Neural progenitor cell (in vitro differentiated cells): Measurements from ENCODE around the gene CTTN. TPM values are rescaled to one million over a fixed set of nuclear protein-coding genes. Genes with fewer than 3 reads are reported as not detected.

Experiments
- DNase-seq: peaks from one replicate; pipeline ENCODE4 v3.0.0-alpha.2; 2016; ENCODE audit warnings: low spot score
- H2AFZ ChIP-seq: fragments of 200-600 bp; sonication (generic); replicated peaks from 2 replicates; pipeline ENCODE4 v1.6.1; 2016; ENCODE audit warnings: antibody characterized with exemption
- H3F3A ChIP-seq: fragments of 200-600 bp; sonication (generic); 2 replicates; pipeline ENCODE4 v1.6.1; 2016; ENCODE audit warnings: antibody characterized with exemption, low read depth
- H3K27ac ChIP-seq: fragments of 200-600 bp; sonication (generic); 2 replicates; pipeline ENCODE4 v1.5.1; 2016; ENCODE audit warnings: mild to moderate bottlenecking
- H3K27me3 ChIP-seq: fragments of 200-600 bp; sonication (generic); 2 replicates; pipeline ENCODE4 v1.6.1; 2016; ENCODE audit warnings: mild to moderate bottlenecking, moderate library complexity
- H3K36me3 ChIP-seq: fragments of 200-600 bp; sonication (generic); 2 replicates; pipeline ENCODE4 v1.5.1; 2016
- H3K4me1 ChIP-seq: fragments of 200-600 bp; sonication (generic); 2 replicates; pipeline ENCODE4 v1.6.1; 2016; ENCODE audit warnings: mixed run types
- H3K4me2 ChIP-seq: fragments of 200-600 bp; sonication (generic); 2 replicates; pipeline ENCODE4 v1.6.1; 2016
- H3K4me3 ChIP-seq: fragments of 200-600 bp; sonication (generic); 2 replicates; pipeline ENCODE4 v1.5.1; 2016
- H3K79me2 ChIP-seq: fragments of 200-600 bp; sonication (generic); 2 replicates; pipeline ENCODE4 v1.6.1; 2016; ENCODE audit warnings: low read depth
- H3K9ac ChIP-seq: fragments of 200-600 bp; sonication (generic); 2 replicates; pipeline ENCODE4 v1.6.1; 2016
- H3K9me3 ChIP-seq: fragments of 200-600 bp; sonication (generic); 2 replicates; pipeline ENCODE4 v1.5.1; 2016; ENCODE audit warnings: low read depth
- H4K20me1 ChIP-seq: fragments of 200-600 bp; sonication (generic); 2 replicates; pipeline ENCODE4 v1.6.1; 2016; ENCODE audit warnings: low read depth
- H3K27ac Mint-ChIP-seq: 3 replicates; pipeline ENCODE4 v1.8.0; 2021; ENCODE audit warnings: mixed read lengths
- H3K27me3 Mint-ChIP-seq: 2 replicates; pipeline ENCODE4 v1.8.0; 2022; ENCODE audit warnings: low read depth, mild to moderate bottlenecking, inconsistent platforms, moderate library complexity, mixed read lengths; ENCODE audit not compliant: insufficient read depth
- H3K36me3 Mint-ChIP-seq: 3 replicates; pipeline ENCODE4 v1.8.0; 2021; ENCODE audit warnings: mixed read lengths
- H3K4me1 Mint-ChIP-seq: 3 replicates; pipeline ENCODE4 v1.8.0; 2021; ENCODE audit warnings: mixed read lengths
- H3K4me3 Mint-ChIP-seq: 3 replicates; pipeline ENCODE4 v1.8.0; 2021; ENCODE audit warnings: mild to moderate bottlenecking, moderate library complexity, mixed read lengths
- H3K9me3 Mint-ChIP-seq: 3 replicates; pipeline ENCODE4 v1.8.0; 2020; ENCODE audit warnings: mixed read lengths
- EZH2 ChIP-seq: fragments of 200-600 bp; sonication (generic); IDR thresholded peaks from 2 replicates; pipeline ENCODE4 v1.6.1; 2017; ENCODE audit warnings: antibody characterized with exemption, mild to moderate bottlenecking, moderate library complexity
- EZH2phosphoT487 ChIP-seq: fragments of 200-600 bp; sonication (generic); IDR thresholded peaks from 2 replicates; pipeline ENCODE4 v1.6.1; 2017; ENCODE audit warnings: antibody characterized with exemption
- total RNA-seq: library from RNA; depleted of rRNA; stranded (reverse); fragments of >200 nt; gene quantifications from 2 replicates; pipeline ENCODE4 v1.2.3, GENCODE V29; 2015; ENCODE audit warnings: low replicate concordance
- TF ChIP-seq, protein P1 (sequence below): fragments of 200-600 bp; sonication (generic); IDR thresholded peaks from 2 replicates; pipeline ENCODE4 v1.5.1; 2017; ENCODE audit warnings: antibody characterized with exemption, mild to moderate bottlenecking

CTTN gene
- total RNA-seq, 1 donor from 2014 or later: 200 TPM

DNA sequence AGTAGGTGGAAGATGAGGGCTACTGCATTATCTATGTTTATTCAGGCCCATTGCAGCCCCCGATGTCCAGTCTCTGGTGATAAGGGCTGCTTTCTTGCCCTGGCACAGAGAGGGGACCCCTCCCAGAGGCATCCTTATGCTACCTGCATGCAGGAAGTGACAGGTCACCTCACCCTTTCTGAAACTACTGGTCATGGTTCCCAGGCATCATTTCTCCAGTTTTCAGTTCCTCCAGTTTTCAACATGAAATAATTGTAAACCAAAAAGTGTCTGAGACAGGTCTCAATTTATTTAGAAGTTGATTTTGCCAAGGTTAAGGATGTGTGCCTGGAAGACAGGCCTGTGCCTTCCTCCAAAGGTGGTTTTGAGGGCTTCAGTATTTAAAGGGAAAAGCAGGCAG, 57.0 kb downstream of the CTTN start:
- TF ChIP-seq, protein P1, sequence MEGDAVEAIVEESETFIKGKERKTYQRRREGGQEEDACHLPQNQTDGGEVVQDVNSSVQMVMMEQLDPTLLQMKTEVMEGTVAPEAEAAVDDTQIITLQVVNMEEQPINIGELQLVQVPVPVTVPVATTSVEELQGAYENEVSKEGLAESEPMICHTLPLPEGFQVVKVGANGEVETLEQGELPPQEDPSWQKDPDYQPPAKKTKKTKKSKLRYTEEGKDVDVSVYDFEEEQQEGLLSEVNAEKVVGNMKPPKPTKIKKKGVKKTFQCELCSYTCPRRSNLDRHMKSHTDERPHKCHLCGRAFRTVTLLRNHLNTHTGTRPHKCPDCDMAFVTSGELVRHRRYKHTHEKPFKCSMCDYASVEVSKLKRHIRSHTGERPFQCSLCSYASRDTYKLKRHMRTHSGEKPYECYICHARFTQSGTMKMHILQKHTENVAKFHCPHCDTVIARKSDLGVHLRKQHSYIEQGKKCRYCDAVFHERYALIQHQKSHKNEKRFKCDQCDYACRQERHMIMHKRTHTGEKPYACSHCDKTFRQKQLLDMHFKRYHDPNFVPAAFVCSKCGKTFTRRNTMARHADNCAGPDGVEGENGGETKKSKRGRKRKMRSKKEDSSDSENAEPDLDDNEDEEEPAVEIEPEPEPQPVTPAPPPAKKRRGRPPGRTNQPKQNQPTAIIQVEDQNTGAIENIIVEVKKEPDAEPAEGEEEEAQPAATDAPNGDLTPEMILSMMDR: no peak
- TF ChIP-seq EZH2 (no peak), EZH2phosphoT487 (no peak)
- Mint-ChIP-seq H3K27ac (no peak overlapping the region), H3K9me3 (peaks cover 10% of the 10 kb centered on the region), H3K4me3 (no peak overlapping the region), H3K4me1 (peaks cover 13% of the 10 kb centered on the region), H3K36me3 (no peaks in the 10 kb centered on the region), H3K27me3 (peaks cover 2% of the 10 kb centered on the region)
- H3K27me3 ChIP-seq: no peaks in the 10 kb centered on the region
- H3K36me3 ChIP-seq: no peaks in the 10 kb centered on the region
- no peak overlapping the region for H3K27ac ChIP-seq
- peak overlapping the region; percentile 38 for H2AFZ ChIP-seq
- H3K79me2 ChIP-seq: no peaks in the 10 kb centered on the region
- H3F3A ChIP-seq: no peaks in the 10 kb centered on the region
- H3K4me1 ChIP-seq: peaks cover 12% of the 10 kb centered on the region
- H4K20me1 ChIP-seq: no peaks in the 10 kb centered on the region
- H3K4me3 ChIP-seq: no peak overlapping the region
- H3K9me3 ChIP-seq: no peaks in the 10 kb centered on the region
- no peak for DNase-seq
- H3K4me2 ChIP-seq: no peak overlapping the region
- H3K9ac ChIP-seq: no peak overlapping the region

DNA sequence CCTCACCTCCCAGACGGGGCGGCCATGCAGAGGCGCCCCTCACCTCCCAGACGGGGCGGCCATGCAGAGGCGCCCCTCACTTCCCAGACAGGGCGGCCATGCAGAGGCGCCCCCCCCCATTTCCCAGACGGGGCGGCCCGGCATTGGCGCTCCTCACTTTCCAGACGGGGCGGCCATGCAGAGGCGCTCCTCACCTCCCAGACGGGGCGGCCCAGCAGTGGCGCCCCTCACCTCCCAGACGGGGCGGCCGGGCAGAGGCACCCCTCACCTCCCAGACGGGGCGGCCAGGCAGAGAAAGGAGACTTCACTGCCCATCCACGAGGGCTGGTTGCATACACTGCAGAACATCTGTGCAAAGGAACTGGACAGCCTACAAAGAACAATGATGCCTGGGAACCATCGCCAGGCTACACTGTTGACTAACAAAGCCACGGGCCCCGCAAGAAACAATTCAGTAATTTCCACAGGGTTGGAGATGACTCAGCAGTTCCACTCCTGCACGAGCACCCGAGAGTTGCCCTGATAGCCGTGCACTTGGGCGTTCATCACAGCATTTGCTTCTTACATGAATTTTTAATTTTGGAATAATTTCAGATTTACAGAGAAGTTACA, 58.7 kb downstream of the CTTN start:
- no peak overlapping the region for H2AFZ ChIP-seq
- H3K4me2 ChIP-seq: no peak overlapping the region
- Mint-ChIP-seq H3K9me3 (peaks cover 8% of the 10 kb centered on the region), H3K27me3 (peaks cover 5% of the 10 kb centered on the region), H3K4me3 (no peak overlapping the region), H3K27ac (no peak overlapping the region), H3K36me3 (no peaks in the 10 kb centered on the region), H3K4me1 (peaks cover 16% of the 10 kb centered on the region)
- H3K9ac ChIP-seq: no peak overlapping the region
- H3K9me3 ChIP-seq: no peaks in the 10 kb centered on the region
- H4K20me1 ChIP-seq: no peaks in the 10 kb centered on the region
- no peak overlapping the region for H3K27ac ChIP-seq
- no peaks in the 10 kb centered on the region for H3F3A ChIP-seq
- TF ChIP-seq, protein P1: no peak
- TF ChIP-seq EZH2 (no peak), EZH2phosphoT487 (no peak)
- H3K79me2 ChIP-seq: no peaks in the 10 kb centered on the region
- peaks cover 18% of the 10 kb centered on the region for H3K4me1 ChIP-seq
- no peaks in the 10 kb centered on the region for H3K27me3 ChIP-seq
- H3K36me3 ChIP-seq: no peaks in the 10 kb centered on the region
- H3K4me3 ChIP-seq: no peak overlapping the region
- DNase-seq: no peak

DNA sequence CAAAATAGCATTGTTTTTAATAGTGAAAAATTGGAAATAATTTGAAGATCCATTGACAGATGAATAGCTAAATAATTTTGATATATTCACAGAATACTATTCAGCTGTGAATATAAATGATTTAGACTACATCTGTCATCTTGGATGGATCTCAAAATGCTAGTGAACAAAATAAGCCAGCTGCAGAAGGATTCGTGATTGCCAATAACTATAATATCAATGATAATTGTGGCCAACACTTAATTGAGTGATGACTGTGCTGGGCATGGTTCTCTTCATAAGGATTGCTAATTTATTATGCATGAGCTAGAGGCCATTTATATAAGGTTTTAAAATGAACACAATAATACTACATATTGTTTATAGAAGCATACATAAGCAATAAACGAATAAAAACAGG, 60.4 kb downstream of the CTTN start:
- peaks cover 16% of the 10 kb centered on the region for H3K4me1 Mint-ChIP-seq
- Histone ChIP-seq H2AFZ (no peak overlapping the region), H3K4me1 (peaks cover 18% of the 10 kb centered on the region), H4K20me1 (no peaks in the 10 kb centered on the region), H3K4me3 (no peak overlapping the region), H3K4me2 (no peak overlapping the region), H3F3A (no peaks in the 10 kb centered on the region), H3K9ac (no peak overlapping the region), H3K9me3 (no peaks in the 10 kb centered on the region), H3K27ac (no peak overlapping the region), H3K36me3 (no peaks in the 10 kb centered on the region), H3K79me2 (no peaks in the 10 kb centered on the region), H3K27me3 (no peaks in the 10 kb centered on the region)
- H3K27me3 Mint-ChIP-seq: peaks cover 6% of the 10 kb centered on the region
- no peak for TF ChIP-seq EZH2phosphoT487
- TF ChIP-seq, protein P1: no peak
- TF ChIP-seq EZH2: no peak
- DNase-seq: no peak
- H3K27ac Mint-ChIP-seq: no peak overlapping the region
- H3K9me3 Mint-ChIP-seq: peaks cover 4% of the 10 kb centered on the region
- no peak overlapping the region for H3K4me3 Mint-ChIP-seq
- H3K36me3 Mint-ChIP-seq: no peaks in the 10 kb centered on the region
